ENCODE results near the gene PCBP4.
"Not testable (repeated sequence)": the region's sequence is repeated elsewhere in the genome, so short reads cannot be mapped to it uniquely, and the experiment has no call there.

Gene PCBP4

GRCh38 chr3:51993657-51994056 is 26.4 kb upstream of the PCBP4 start:
- not testable (repeated sequence) for DNase-seq

DNA sequence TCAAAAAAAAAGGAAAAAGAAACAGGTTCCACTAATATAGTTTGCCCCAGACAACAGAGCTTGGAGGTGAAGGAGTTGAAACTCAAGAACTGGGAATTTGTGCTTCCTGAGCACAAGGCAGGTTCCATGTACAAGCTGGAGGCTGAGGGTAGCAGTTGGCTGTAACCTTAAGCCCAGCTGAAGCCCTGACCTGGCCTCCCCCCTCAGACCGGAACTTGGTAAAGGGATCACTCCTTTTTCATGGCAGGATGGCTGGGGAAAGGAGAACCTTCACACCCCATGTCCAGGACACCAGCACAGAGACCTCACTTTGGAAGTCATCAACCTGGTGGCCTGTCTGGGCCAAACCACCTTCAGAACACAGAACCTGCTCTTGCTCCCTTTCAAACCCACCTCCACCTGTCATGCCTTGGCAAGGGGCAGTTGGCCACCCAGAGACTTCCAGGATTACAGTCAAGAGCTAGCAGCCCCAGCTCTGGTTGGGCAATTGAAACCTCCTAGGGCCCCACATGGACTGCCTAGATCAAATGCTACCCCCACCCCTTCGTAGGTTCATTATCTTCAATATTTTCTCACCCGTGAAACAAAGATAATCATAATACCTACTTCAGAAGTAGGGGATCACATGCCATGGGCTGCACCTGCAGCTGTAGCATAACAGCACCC is 24.9 kb upstream of the PCBP4 start:
- DNase-seq = no peak

GRCh38 chr3:51990501-51990971 is 23.3 kb upstream of the PCBP4 start:
- DNase-seq = not testable (repeated sequence)

DNA sequence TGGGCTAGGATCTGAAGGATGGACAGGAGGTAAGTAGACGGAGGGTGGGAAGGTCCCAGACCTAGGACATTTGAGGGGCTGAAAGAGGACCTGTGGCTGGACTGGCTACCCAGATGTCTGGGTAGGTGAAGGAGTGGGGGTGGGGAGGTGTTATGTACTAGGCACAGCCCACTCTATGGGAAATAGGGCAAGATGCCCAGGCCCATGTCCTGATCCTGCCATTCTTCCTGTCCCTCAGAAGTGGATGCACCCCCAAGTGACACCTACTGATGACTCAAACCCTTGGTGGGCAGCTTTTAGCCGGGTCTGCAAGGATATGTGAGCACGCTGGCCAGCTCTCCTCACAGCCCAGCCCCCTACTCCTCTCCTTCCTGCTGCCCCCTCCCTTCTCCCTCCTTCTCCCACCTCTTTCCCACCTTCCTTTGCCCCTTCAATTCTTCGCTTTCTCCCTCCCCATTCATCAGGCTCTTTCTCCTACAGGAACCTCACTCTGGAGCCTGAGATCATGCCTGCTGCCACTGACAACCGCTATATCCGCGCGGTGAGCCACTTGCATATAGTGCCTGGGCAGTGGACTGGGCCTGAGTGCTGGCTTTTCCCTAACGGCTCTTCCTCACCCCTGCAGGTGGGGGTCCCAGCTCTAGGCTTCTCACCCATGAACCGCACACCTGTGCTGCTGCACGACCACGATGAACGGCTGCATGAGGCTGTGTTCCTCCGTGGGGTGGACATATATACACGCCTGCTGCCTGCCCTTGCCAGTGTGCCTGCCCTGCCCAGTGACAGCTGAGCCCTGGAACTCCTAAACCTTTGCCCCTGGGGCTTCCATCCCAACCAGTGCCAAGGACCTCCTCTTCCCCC is 21.3 kb upstream of the PCBP4 start:
- no peak for DNase-seq

DNA sequence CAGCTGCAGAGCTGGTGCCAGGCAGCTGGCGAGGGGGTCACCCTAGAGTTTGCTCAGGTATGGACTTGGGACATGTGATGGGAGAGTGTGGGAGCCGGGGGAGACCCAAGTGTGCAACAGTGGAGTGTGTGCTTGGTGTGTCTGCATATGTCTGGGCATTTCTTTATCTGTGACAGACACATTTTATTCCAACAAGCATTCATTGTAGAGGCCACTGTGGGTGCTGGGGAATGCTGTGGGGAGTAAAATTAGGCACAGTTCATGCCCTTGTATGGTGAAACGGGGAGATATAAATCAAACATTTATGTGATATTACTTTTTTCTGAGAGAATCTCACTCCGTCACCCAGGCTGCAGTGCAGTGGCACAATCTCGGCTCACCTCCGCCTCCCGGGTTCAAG is 20.3 kb upstream of the PCBP4 start:
- DNase-seq = no peak

- DNase-seq = no peak
Measured at GRCh38 chr3:51986010-51986947, 19.0 kb upstream of the PCBP4 start.

DNA sequence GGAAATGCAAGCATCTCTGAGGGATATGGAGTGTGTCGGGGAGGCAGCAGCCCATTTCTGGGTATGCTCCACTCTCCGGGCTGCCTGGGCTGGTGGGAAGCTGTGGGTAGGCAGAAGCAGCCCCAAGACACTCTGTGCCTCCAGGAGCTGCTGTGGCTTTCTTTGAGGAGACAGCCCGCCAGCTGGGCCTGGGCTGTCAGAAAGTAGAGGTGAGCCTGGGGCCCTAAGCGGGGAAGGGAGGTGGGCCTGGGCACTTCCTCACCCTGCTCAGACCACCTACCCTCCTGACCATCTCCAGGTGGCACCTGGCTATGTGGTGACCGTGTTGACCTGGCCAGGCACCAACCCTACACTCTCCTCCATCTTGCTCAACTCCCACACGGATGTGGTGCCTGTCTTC is 17.8 kb upstream of the PCBP4 start:
- no peak for DNase-seq

DNA sequence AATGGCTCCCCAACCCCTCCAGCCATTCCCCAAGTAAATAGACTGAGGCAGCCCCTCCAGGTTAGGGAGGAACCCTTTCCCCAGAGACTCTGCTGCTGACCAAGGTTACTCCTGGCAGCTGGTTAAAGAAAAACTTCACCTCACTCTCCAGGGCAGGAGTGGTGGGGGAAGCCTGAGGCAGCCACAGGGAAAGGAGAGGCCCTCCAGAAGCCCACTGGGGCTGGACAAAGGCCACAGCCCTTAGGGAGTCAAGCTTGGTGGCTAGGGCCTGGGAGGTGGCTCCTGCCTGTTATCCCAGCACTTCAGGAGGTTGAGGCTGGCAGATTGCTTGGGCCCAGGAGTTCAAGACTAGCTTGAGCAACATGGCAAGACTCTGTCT is 17.0 kb upstream of the PCBP4 start:
- no peak for DNase-seq

DNA sequence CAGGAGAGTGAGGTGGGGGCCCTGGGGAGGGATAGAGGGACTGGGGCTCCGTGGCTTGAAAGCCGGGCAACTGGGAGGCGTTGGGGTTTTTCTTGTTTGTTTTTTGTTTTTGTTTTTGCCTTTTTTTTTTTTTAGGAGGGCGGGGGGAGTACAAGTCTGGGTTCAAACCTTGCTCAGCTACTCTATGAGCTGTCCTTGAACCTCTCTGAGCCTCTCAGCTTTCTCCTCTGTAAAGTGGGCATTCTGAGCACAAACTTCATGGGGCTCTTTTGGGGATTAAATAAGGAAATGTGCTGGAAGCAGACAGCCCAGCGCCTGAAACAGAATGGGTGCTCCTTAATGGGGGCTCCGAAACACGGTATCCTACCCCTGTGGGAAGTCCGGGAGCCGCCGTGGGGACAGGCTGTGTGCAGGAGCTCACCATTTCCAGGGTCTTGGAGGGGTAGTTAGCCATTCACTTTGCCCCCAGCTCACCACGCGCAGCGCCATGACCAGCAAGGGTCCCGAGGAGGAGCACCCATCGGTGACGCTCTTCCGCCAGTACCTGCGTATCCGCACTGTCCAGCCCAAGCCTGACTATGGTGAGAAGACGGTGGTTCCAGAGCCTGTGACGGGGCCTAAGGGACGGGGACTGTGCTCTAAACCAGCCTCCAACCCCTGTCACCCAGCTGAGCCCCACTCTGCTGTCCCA is 16.5 kb upstream of the PCBP4 start:
- no peak for DNase-seq

GRCh38 chr3:51982838-51983577 is 15.8 kb upstream of the PCBP4 start, which contains the start of gene ACY1:
Gene ACY1, plus strand, starts transcription at chr3:51983535. Its CDS starts 530 bp downstream, at chr3:51984065.
- peak; percentile 80 for DNase-seq

DNA sequence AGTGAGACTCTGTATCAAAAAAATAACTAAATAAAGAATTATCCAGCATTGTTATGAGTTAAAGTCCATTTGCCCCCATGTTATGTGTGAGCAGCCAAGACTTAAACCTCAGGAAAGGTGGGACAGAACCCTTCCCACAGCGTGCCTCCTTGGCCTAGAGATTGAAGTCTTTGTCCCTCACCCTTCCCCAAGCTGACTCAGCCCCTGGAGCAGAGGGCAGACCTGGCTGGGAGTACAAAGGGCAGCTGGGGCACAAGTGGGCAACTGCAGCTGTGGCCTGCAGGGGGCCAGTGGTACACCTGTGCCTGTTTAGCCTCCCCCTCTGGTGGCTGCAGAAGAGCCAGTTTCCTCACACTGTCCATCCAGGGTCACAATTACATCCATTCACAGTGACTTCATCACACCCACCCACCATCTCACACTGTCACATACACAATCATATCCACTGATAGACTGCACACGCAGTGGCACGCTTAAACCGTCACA is 15.1 kb upstream of the PCBP4 start:
- no peak for DNase-seq

GRCh38 chr3:51980253-51980652 is 13.0 kb upstream of the PCBP4 start:
- DNase-seq = no peak

DNA sequence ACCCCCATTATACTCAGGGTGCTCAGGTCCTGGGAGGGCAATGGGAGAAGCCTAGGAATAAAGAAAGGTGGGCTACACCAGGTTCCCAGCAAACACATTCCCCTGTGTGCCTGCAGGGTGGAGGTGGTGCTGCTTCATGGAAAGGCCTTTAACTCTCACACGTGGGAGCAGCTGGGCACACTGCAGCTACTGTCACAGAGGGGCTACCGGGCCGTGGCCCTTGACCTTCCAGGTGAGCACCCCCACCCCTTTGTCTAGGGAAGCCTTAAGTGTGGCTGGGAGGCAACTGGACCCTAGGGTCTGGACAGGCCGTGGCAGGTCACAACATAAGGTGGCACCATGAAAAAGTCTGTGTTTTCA is 10.9 kb upstream of the PCBP4 start:
- DNase-seq = no peak

GRCh38 chr3:51977446-51978142 is 10.3 kb upstream of the PCBP4 start:
- DNase-seq = no peak

- peak; percentile 29 for DNase-seq
Measured at GRCh38 chr3:51975852-51976549, 8.7 kb upstream of the PCBP4 start.

DNA sequence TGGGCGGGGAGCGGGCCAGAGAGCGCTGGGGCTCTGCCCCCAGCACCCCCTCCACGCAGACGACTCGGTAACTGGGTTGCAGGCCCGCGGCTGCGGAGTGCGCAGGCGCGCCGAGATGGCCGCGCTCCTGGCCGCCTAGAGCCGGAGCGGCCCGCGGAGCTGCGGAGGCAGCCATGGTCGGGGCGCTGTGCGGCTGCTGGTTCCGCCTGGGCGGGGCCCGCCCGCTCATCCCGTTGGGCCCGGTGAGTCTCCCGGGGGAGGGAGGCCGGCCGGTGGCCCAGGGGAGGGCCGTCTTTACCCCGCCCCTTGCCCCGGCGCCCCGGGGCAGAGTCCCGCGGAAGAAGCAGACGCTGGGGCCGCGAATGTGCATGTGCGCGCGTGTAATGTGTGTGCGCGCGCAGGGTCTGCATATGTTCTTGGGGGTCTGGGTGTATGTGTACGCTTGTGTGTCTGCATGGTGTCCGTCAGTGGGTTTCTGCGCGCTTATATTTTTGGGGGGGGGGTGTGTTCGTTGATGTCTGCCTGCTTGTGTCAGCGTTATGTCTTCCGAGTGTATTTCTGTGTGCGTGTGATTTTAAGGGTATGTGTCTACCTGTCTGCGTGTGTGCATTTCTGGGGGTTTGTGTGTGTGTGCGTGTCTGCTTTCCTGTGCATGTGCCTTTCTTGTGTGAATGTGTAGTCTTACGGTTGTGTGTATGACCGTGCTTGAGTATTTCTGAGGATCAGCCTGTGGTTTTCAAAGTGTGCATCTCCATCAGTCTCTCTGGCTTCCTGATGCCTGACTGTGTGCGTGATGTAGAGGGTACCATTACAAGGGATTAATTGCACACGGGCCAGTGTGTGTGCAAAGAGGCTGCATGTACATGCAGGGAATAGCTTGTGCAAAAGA is 8.0 kb upstream of the PCBP4 start, which contains the start of gene ABHD14A:
Gene ABHD14A (plus strand): TSS at position 102 of the 889 bp plus-strand sequence. CDS start 72 bp downstream, at position 174.
- DNase-seq = peak; percentile 74

GRCh38 chr3:51974277-51974962 is 7.2 kb upstream of the PCBP4 start:
- DNase-seq = peak; percentile 29

GRCh38 chr3:51971350-51971749 is 4.1 kb upstream of the PCBP4 start:
- no peak for DNase-seq
